K562 (cell line): ENCODE results near the gene CPNE2. TPM values are rescaled to one million over a fixed set of nuclear protein-coding genes. Genes with fewer than 3 reads are reported as not detected.

ENCODE experiments used
- ATAC-seq: fragments of 200-7000 bp; cut with Tn5 transposase; 3 replicates; pipeline ENCODE4 v1.9.1; 2020; ENCODE audit warnings: moderate library complexity
- BruUV-seq: library from RNA; stranded (reverse); fragments of 400-500 nt; replicated peaks from 2 replicates; lab custom pipeline; 2021; lab: Mats Ljungman, UMichigan
- CTCF ChIA-PET: fragments of 300-600 bp; formaldehyde crosslinking; extraction: SDS; loops from one replicate; lab custom pipeline; 2021; ENCODE audit warnings: low intra/inter-chr PET ratio; lab: Yijun Ruan, JAX
- POLR2A ChIA-PET: fragments of 300-600, 350-650 bp; sonication (Branson Sonifier 250); formaldehyde crosslinking; extraction: SDS; loops from one replicate; lab custom pipeline; 2021; ENCODE audit warnings: antibody characterized with exemption, inconsistent platforms; lab: Yijun Ruan, JAX
- DNase-seq, 4 experiments: peaks; one replicate each; pipeline versions ENCODE4 v3.0.0 to v3.0.0-alpha.2; 2011 to 2018; ENCODE audit warnings: low spot score in 3 of 4, mixed read lengths in 3 of 4; ENCODE audit errors: extremely low read depth in 1 of 4
- FAIRE-seq: peaks from 2 replicates; lab custom pipeline; 2011; peaks lifted over from hg19 to GRCh38; lab: Jason Lieb, UNC
- H2AFZ ChIP-seq: 2 replicates; pipeline ENCODE4 v1.6.0; 2011; ENCODE audit warnings: low read depth, low read length, control low read depth, inconsistent platforms
- H3K27ac ChIP-seq: fragments of 200-600 bp; 3 replicates; pipeline ENCODE4 v1.8.0; 2011; ENCODE audit warnings: low read depth, mild to moderate bottlenecking, control low read depth, inconsistent platforms, low read length, moderate library complexity, mixed read lengths; ENCODE audit errors: extremely low read depth
- H3K27me3 ChIP-seq, 2 experiments: fragments of 300-600 bp in 1 of 2; 2 replicates in 1 of 2; 3 replicates in 1 of 2; pipeline versions ENCODE4 v1.6.0 to v1.8.0; 2011; ENCODE audit warnings: inconsistent platforms in 2 of 2, low read length in 2 of 2, mild to moderate bottlenecking in 1 of 2, mixed read lengths in 1 of 2, moderate library complexity in 1 of 2; ENCODE audit not compliant: control insufficient read depth in 2 of 2, insufficient read depth in 2 of 2
- H3K36me3 ChIP-seq: fragments of 300-600 bp; 3 replicates; pipeline ENCODE4 v1.8.0; 2011; ENCODE audit warnings: mild to moderate bottlenecking, low read length, inconsistent platforms; ENCODE audit not compliant: control insufficient read depth, insufficient read depth
- H3K4me1 ChIP-seq, 2 experiments: fragments of 200-600 bp in 1 of 2; replicated peaks in 1 of 2; 2 replicates in 1 of 2; 3 replicates in 1 of 2; pipeline versions ENCODE4 v1.5.1 to v1.8.0; 2011; ENCODE audit warnings: inconsistent platforms in 2 of 2, low read length in 2 of 2, mild to moderate bottlenecking in 1 of 2, mixed read lengths in 1 of 2, moderate library complexity in 1 of 2; ENCODE audit not compliant: control insufficient read depth in 2 of 2, insufficient read depth in 2 of 2
- H3K4me2 ChIP-seq: 2 replicates; pipeline ENCODE4 v1.6.1; 2011; ENCODE audit warnings: low read length, control low read depth, inconsistent platforms, mixed read lengths; ENCODE audit not compliant: insufficient read depth
- H3K4me3 ChIP-seq: fragments of 200-600 bp; sonication (generic), shearing (Covaris generic); 2 replicates; pipeline ENCODE4 v1.5.1; 2016; ENCODE audit warnings: control low read depth, inconsistent platforms
- H3K79me2 ChIP-seq: fragments of 200-600 bp; 3 replicates; pipeline ENCODE4 v1.8.0; 2011; ENCODE audit warnings: low read length, inconsistent platforms; ENCODE audit not compliant: control insufficient read depth, insufficient read depth
- H3K9ac ChIP-seq, 2 experiments: 2 replicates each; pipeline versions ENCODE4 v1.6.0 to v1.6.1; 2011; ENCODE audit warnings: low read depth in 2 of 2, low read length in 2 of 2, control low read depth in 1 of 2, inconsistent platforms in 1 of 2, mild to moderate bottlenecking in 1 of 2, mixed read lengths in 1 of 2; ENCODE audit not compliant: insufficient read depth in 1 of 2
- H3K9me1 ChIP-seq: one replicate; pipeline ENCODE4 v1.6.0; 2011; ENCODE audit warnings: inconsistent platforms, mild to moderate bottlenecking, low read length, moderate library complexity; ENCODE audit not compliant: control insufficient read depth, insufficient read depth
- H3K9me3 ChIP-seq: replicated peaks from 2 replicates; pipeline ENCODE4 v1.5.1; 2011; ENCODE audit warnings: low read depth, low read length, inconsistent platforms; ENCODE audit not compliant: control insufficient read depth, insufficient read depth
- H4K20me1 ChIP-seq: replicated peaks from 2 replicates; pipeline ENCODE4 v1.6.1; 2011; ENCODE audit warnings: low read length, inconsistent platforms, mixed read lengths; ENCODE audit not compliant: control insufficient read depth, insufficient read depth
- ARID2 ChIP-seq: fragments of 450-650 bp; IDR thresholded peaks from 2 replicates; pipeline ENCODE4 v1.6.1; 2017; ENCODE audit warnings: antibody characterized with exemption, mild to moderate bottlenecking
- EP300 ChIP-seq: IDR thresholded peaks from 2 replicates; pipeline ENCODE4 v1.6.1; 2012; ENCODE audit warnings: low read length, improper control_type of control experiment
- SMC3 ChIP-seq: conservative IDR thresholded peaks from 2 replicates; pipeline ENCODE4 v1.6.1; 2011; ENCODE audit warnings: low read depth, low read length, improper control_type of control experiment; ENCODE audit not compliant: insufficient read depth
- ZNF274 ChIP-seq: IDR thresholded peaks from 2 replicates; pipeline ENCODE4 v1.6.1; 2011; ENCODE audit warnings: low read depth, mild to moderate bottlenecking, low read length, moderate library complexity, borderline replicate concordance
- ZNF644 ChIP-seq: fragments of 200-800 bp; sonication (Bioruptor generic); IDR thresholded peaks from 2 replicates; pipeline ENCODE4 v1.6.1; 2016; ENCODE audit warnings: low read depth, missing genetic modification characterization, missing compliant biosample characterization
- WGBS: fragments of 100-300 bp; shearing (Covaris generic); methylation state at CpG from one replicate; pipeline ENCODE4 v1.1.6; 2016; ENCODE audit warnings: low coverage, mixed read lengths; ENCODE audit not compliant: insufficient coverage; ENCODE audit errors: missing lambda C conversion rate; 5-methylcytosine and 5-hydroxymethylcytosine counted together
- in situ Hi-C: fragments of 300-500 bp; cut with MboI; formaldehyde crosslinking; loops from 4 replicates; pipeline ENCODE4 v1.15.0; 2018; ENCODE audit warnings: inconsistent platforms, mixed read lengths
- intact Hi-C: fragments of 100-400 bp; cut with micrococcal nuclease; formaldehyde crosslinking; loops from 2 replicates; pipeline ENCODE4 v1.14.2; 2022
- polyA plus RNA-seq, 8 experiments: library from polyadenylated mRNA; depleted of rRNA in 4 of 8; stranded (reverse) in 5 of 8; unstranded in 3 of 8; fragments of >200 nt; fragmentation: Nextera tagmentation in 2 of 8; fragmentation: Illumina TruSeq in 1 of 8; extraction: Ambion mirVana in 2 of 8; extraction: Trizol in 1 of 8; gene quantifications; 2 replicates each; pipeline versions ENCODE4 v1.2.1 to v1.2.3, GENCODE V29; 2011 to 2014; ENCODE audit warnings: inconsistent platforms in 1 of 8, missing spikeins in 1 of 8
- total RNA-seq, 7 experiments: library from RNA; depleted of rRNA in 6 of 7; stranded (reverse); fragments of >200 nt in 6 of 7; fragmentation: Illumina TruSeq in 2 of 7; extraction: Trizol in 2 of 7; gene quantifications; 2 replicates each; pipeline versions ENCODE4 v1.2.1 to v1.2.3, GENCODE V29; 2011 to 2021; ENCODE audit warnings: low replicate concordance in 1 of 7
- TF ChIP-seq, protein P1 (sequence below): sonication (generic); formaldehyde crosslinking; IDR thresholded peaks from 2 replicates; pipeline ENCODE4 v1.8.1; 2023; ENCODE audit warnings: mild to moderate bottlenecking, missing genetic modification reagents
- TF ChIP-seq, protein P2 (sequence below): fragments of 250-450 bp; sonication (Bioruptor Pico); IDR thresholded peaks from 2 replicates; pipeline ENCODE4 v1.9.0; 2021; ENCODE audit warnings: mild to moderate bottlenecking
- TF ChIP-seq, protein P3 (sequence below), 2 experiments: IDR thresholded peaks; 2 replicates each; pipeline ENCODE4 v1.6.1; 2012; ENCODE audit warnings: improper control_type of control experiment in 2 of 2, low read depth in 2 of 2, low read length in 2 of 2, borderline replicate concordance in 1 of 2
- TF ChIP-seq, protein P4 (sequence below): sonication (generic); formaldehyde crosslinking; IDR thresholded peaks from 2 replicates; pipeline ENCODE4 v1.8.1; 2022; ENCODE audit warnings: missing genetic modification reagents

CPNE2 gene
- total and polyA plus RNA-seq, 9 of the 15 experiments (the other 6 are each of a cell fraction or from before 2014, with no cell fraction given), result 3.0 to 13.9 (median 8.6) TPM

DNA sequence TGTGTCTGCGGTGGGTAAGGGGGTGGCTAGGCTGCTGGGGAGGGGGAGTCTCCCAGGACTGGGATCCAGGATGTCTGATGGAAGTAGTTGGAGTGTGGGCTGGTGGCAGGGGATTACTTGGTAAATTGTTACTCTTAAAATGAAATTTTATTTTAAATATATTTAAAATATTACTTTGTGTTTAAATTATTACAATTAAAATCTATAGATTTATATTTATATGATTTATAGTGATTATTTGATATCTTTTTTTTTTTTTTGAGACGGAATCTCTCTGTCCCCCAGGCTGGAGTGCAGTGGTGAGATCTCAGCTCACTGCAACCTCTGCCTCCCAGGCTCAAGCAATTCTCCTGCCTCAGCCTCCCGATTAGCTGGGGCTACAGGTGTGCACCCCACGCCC lies 18.6 kb downstream of the CPNE2 start:
- 0 out of 2 replicates have a peak, but pooled peaks cover 3% of the 10 kb centered on the region for H4K20me1 ChIP-seq
- no peak overlapping the region for H3K27ac ChIP-seq
- no peak overlapping the region for H3K4me2 ChIP-seq
- ATAC-seq (no peak), DNase-seq (no peak), FAIRE-seq (no peak)
- H2AFZ ChIP-seq, result no peak overlapping the region
- H3K4me1 ChIP-seq, result peaks cover 22 to 26% of the 10 kb centered on the region in 2 experiments
- CTCF ChIA-PET, result no interaction called here
- H3K4me3 ChIP-seq, result no peak overlapping the region
- TF ChIP-seq SMC3 (no peak), ARID2 (no peak), EP300 (no peak), ZNF274 (no peak), ZNF644 (tag) (no peak)
- TF ChIP-seq, protein P1, sequence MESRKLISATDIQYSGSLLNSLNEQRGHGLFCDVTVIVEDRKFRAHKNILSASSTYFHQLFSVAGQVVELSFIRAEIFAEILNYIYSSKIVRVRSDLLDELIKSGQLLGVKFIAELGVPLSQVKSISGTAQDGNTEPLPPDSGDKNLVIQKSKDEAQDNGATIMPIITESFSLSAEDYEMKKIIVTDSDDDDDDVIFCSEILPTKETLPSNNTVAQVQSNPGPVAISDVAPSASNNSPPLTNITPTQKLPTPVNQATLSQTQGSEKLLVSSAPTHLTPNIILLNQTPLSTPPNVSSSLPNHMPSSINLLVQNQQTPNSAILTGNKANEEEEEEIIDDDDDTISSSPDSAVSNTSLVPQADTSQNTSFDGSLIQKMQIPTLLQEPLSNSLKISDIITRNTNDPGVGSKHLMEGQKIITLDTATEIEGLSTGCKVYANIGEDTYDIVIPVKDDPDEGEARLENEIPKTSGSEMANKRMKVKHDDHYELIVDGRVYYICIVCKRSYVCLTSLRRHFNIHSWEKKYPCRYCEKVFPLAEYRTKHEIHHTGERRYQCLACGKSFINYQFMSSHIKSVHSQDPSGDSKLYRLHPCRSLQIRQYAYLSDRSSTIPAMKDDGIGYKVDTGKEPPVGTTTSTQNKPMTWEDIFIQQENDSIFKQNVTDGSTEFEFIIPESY (CRISPR knock-in tag), result no peak
- TF ChIP-seq, protein P2, sequence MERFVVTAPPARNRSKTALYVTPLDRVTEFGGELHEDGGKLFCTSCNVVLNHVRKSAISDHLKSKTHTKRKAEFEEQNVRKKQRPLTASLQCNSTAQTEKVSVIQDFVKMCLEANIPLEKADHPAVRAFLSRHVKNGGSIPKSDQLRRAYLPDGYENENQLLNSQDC (CRISPR knock-in tag), result no peak
- TF ChIP-seq, protein P3, sequence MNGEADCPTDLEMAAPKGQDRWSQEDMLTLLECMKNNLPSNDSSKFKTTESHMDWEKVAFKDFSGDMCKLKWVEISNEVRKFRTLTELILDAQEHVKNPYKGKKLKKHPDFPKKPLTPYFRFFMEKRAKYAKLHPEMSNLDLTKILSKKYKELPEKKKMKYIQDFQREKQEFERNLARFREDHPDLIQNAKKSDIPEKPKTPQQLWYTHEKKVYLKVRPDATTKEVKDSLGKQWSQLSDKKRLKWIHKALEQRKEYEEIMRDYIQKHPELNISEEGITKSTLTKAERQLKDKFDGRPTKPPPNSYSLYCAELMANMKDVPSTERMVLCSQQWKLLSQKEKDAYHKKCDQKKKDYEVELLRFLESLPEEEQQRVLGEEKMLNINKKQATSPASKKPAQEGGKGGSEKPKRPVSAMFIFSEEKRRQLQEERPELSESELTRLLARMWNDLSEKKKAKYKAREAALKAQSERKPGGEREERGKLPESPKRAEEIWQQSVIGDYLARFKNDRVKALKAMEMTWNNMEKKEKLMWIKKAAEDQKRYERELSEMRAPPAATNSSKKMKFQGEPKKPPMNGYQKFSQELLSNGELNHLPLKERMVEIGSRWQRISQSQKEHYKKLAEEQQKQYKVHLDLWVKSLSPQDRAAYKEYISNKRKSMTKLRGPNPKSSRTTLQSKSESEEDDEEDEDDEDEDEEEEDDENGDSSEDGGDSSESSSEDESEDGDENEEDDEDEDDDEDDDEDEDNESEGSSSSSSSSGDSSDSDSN (IDR thresholded peaks at IDR 0.05; ENCODE audit: borderline replicate concordance in 1 of 2, low read depth in 2 of 2, low read length in 2 of 2), result no peak
- TF ChIP-seq, protein P4, sequence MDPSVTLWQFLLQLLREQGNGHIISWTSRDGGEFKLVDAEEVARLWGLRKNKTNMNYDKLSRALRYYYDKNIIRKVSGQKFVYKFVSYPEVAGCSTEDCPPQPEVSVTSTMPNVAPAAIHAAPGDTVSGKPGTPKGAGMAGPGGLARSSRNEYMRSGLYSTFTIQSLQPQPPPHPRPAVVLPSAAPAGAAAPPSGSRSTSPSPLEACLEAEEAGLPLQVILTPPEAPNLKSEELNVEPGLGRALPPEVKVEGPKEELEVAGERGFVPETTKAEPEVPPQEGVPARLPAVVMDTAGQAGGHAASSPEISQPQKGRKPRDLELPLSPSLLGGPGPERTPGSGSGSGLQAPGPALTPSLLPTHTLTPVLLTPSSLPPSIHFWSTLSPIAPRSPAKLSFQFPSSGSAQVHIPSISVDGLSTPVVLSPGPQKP (CRISPR knock-in tag), result no peak
- POLR2A ChIA-PET, result interaction anchor here (0.5 to 1.0 kb wide), 2 partner anchors 8 to 16 kb away, joined by 3 to 4 read pairs; no protein-coding TSS in a partner anchor
- in situ Hi-C loops (no loop called here), intact Hi-C loops (no loop called here)
- WGBS, result 62% methylated on average over 4 of the region's 4 CpGs
- no peaks in the 10 kb centered on the region for H3K9me3 ChIP-seq
- no peaks in the 10 kb centered on the region for H3K36me3 ChIP-seq
- no peak overlapping the region for H3K9ac ChIP-seq
- H3K27me3 ChIP-seq, result no peaks in the 10 kb centered on the region
- BruUV-seq, result no TSS peak
- no peaks in the 10 kb centered on the region for H3K9me1 ChIP-seq
- H3K79me2 ChIP-seq, result no peaks in the 10 kb centered on the region
